Activated CD8-positive, alpha-beta memory T cell treated with anti-CD3 and anti-CD28 coated beads, Interleukin-2, amount 50 U/mL, for 4 hours (primary cell): ENCODE measurements around the gene DOCK7.
"Not testable (repeated sequence)": the region's sequence is repeated elsewhere in the genome, so short reads cannot be mapped to it uniquely, and the experiment has no call there.

Source experiments
- DNase-seq: peaks from one replicate; pipeline ENCODE4 v3.0.0-alpha.2; 2020

DOCK7 gene

GRCh38 chr1:62610588-62610987 lies 77.6 kb downstream of the DOCK7 start:
- not testable (repeated sequence) for DNase-seq

DNA sequence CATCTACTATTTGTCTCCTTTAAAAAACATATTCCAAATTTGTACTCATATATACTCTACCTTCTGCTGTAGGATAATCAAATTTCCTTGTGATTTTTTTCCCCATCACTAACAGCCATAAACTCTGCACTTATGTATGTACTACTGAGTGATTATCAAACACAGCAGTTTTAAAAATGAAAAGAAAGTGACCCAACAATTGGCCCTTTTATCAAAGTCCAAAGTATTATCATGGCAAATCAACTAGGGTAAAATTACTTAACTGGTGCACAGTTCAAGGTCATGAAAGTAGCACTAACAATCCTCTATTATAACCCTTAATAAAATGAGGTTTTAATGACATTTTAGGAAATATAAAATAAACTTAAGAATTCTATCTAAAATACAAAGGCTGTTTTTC lies 79.3 kb downstream of the DOCK7 start:
- no peak for DNase-seq

- no peak for DNase-seq
Measured at GRCh38 chr1:62601457-62601856, 86.7 kb downstream of the DOCK7 start.

DNA sequence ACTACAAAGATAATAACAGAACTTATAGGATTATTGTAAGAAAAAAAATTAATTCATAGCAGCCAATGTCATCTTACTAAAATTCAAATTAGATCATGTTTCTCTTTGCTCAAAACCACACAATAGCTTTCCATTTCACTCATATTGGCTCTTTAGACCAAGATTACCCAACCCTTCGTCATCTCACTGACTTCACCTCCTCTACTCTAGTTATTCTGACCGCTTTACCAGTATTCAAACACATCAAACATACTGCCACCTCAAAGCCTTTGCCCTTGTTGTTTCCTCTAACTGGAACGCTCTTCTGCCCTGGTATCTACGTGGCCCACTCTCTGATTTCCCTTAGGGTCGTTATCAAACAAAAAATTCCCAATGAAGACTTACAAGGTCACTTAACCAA lies 89.1 kb downstream of the DOCK7 start:
- DNase-seq, result no peak

GRCh38 chr1:62597281-62597680 lies 90.9 kb downstream of the DOCK7 start, which contains the start of gene ANGPTL3:
Gene ANGPTL3 (plus strand): TSS chr1:62597520. CDS start chr1:62597567, 47 bp downstream.
- DNase-seq, result no peak

- no peak for DNase-seq
Measured at GRCh38 chr1:62595647-62596046, 92.5 kb downstream of the DOCK7 start.

DNA sequence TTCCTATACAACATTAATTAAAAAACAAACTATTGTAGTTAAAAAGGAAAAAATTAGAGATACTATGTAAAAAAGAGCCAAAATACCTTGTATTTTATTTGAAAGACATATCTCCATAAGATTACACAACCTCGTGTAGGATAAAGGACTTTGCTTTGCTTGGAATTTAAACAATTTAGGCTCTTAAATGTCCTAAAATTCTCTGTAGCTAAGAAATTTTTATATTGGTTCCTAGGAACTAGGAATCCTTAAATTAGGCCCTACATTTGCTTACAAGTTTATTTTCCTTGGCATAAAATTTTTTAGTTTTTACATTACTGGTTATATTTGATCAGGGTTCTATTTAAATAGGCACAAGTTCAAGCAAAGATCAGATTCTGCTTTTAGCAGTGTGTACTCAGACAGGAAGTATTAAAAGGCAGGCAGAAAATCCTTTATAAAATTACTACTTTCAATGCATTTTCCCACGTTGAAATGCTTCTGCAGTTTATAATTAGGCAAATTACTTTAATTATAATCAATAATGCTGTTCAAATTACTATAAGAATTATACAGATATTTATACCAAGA lies 94.3 kb downstream of the DOCK7 start:
- DNase-seq, result no peak

GRCh38 chr1:62590970-62591368 lies 97.2 kb downstream of the DOCK7 start:
- no peak for DNase-seq

- DNase-seq, result no peak
Measured at GRCh38 chr1:62590255-62590969, 97.8 kb downstream of the DOCK7 start.

DNA sequence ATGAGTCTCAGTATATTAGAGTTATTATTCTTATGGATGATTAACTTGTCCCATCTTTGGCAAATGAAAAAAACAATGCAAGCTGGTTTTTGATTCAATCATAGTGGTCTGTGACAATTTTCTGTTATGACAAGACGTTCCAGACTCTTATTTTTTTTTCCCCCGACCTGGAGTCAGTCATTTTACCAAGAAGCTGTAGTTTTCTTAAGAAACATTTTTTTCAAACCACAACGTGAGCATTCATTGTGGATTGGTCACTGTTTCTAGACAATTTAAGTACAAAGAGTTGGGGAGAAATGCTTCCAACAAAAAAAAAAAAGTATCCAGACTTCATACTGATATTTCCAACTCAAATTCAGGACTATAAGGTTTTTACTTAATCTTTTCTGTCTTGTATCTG lies 98.9 kb downstream of the DOCK7 start:
- DNase-seq, result no peak

DNA sequence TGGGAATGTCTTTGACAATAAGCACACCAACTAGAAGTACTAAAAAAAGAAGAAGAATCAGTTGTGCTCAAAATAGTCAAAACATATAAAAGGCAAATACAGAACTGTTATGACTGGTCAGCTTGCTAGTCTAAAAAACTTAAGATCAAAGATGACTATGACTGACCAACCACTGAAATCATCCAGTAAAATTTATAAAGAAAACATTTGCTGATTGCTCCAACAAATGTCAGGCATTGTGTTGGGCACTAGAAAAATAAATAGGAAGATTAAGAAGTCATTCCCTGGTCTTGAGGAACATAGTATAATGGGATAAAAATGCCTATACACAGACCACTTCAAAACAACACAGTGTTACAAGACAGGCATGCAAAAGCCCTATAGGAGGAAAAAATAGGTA lies 100.2 kb downstream of the DOCK7 start:
- DNase-seq, result no peak

DNA sequence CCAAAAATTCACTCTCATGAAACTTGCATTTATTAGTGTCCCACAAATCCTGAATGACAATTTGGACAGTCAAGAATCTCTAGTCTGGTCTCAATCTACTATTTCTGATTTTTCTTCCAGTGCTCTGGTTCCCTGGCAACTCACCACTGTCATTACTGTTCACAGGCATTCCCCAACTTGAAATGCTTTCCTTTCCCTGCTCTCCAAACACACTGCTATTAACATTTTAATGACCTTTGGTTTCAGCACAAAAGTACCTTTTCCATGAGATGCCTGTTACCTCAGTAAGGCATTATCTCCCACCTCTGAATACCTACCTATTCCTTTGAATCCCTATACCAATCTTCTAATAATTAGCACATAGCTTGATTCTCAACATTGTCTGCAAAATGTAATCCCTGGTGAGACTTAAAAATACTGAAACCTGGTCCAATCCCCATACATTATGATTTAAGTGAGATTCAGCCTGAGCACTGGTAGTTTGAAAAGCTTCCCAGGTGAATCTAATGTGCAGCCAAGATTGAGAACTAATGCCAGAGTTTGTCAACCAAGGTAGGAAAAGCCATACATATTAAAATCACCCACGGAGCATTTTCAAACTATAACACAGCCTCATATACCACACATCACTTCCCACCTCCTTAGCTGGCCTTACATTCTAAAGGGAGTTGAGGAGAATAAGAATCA lies 102.6 kb downstream of the DOCK7 start:
- DNase-seq, result no peak

DNA sequence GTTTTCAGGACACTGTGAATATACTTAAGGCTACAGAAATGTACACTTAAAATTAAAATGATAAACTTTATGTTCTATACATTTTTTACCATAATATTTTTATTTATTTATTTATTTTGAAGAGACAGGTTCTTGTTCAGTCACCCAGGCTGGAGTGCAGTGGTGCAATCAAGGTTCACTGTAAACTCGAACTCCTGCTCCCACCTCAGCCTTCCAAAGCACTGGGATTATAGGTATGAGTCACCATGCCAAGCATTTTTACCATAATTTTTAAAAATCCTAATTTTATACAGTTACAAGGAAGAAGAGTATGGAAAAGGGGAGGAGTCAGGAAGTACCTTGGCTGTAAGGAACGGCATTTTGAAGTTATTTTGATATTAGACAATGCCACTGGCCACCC lies 114.5 kb downstream of the DOCK7 start:
- no peak for DNase-seq

DNA sequence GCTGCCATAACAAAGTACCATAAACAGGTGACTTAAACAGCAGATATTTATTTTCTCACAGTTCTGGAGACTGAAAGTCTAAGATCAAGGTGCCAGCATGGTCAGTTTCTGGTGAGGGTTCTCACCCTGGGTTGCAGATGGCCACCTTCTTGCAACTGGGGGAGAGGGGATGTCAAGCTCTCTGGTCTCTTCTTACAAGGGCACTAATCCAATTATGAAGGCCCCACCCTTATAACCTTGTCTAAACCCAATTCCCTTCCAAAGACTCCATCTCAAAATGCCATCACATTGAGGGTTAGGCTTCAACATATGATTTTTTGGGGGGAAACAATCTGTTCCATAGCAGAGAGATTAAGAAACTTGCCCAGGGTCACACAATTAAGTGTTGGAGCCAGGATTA lies 115.7 kb downstream of the DOCK7 start:
- no peak for DNase-seq

DNA sequence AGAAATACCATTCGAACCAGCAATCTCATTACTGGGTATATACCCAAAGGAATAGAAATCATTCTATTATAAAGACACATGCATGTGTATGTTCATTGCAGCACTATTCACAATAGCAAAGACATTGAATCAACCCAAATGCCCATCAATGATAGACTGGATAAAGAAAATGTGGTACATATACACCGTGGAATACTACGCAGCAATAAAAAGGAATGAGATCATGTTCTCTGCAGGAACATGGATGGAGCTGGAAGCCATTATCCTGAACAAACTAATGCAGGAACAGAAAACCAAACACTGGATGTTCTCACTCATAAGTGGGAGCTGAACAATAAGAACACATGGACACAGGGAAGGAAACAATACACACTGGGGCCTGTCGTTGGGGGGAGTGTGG lies 116.7 kb downstream of the DOCK7 start:
- DNase-seq, result not testable (repeated sequence)

GRCh38 chr1:62567926-62568325 lies 120.3 kb downstream of the DOCK7 start:
- DNase-seq, result not testable (repeated sequence)

DNA sequence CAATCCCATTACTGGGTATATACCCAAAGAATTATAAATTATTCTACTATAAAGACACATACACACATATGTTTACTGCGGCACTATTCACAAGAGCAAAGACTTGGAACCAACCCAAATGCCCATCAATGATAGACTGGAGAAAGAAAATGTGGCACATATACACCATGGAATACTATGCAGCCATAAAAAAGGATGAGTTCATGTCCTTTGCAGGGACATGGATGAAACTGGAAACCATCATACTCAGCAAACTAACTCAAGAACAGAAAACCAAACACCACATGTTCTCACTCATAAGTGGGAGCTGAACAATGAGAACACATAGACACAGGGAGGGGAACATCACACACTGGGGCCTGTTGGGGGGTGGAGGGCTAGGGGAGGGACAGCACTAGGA lies 121.0 kb downstream of the DOCK7 start:
- DNase-seq, result not testable (repeated sequence)

GRCh38 chr1:62561306-62561705 lies 126.9 kb downstream of the DOCK7 start:
- DNase-seq, result no peak

- DNase-seq, result no peak
Measured at GRCh38 chr1:62544570-62544969, 143.6 kb downstream of the DOCK7 start.

- no peak for DNase-seq
Measured at GRCh38 chr1:62541048-62541447, 147.1 kb downstream of the DOCK7 start.

GRCh38 chr1:62539028-62539447 lies 149.1 kb downstream of the DOCK7 start:
- DNase-seq, result no peak

- no peak for DNase-seq
Measured at GRCh38 chr1:62536865-62537264, 151.3 kb downstream of the DOCK7 start.

DNA sequence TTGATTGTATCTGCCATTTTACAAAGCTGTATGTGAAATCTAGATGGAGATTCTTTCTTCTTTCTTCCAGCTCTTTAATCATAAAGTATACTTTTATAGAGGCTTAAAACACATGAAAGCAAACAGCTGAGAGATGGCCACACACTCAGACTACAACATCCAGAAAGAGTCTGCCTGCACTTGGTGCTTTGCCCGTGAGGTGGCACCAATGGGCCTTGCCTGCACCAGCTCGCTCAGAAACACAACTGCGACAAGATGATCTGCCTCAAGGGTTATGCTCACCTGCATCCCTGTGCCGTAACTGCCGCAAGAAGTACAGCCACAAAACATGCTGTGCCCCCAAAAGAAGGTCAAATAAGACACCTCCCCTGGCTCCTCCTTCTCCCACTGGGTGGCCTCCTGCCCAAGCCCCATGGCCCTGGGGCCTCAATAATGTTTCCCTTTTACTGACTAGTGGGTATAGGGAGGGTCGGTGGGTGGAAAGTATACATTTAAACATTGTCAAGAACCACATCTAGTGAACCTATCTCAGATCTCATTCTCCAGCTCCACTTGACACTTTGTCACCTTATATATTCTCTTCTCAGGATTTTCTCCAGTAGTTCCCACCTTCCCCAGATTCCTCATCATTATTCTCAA lies 157.6 kb downstream of the DOCK7 start:
- DNase-seq, result no peak

DNA sequence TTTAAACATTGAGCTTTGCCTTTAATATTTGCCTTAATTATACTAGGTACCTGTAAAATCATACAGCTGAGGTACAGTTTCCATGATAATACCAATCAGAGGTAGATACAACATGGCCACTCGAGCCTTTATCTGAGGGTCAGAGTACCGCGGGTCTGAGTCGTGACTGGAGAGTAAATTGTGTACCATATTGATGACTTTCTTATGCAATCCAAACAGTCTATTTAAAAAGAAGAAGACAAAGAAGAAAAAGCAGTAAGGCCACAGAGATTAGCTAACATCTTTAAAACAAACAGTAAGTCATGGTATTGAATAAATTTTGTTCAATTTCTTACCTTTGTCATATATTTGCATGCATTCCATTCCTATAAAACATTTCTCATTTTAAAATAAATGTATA lies 159.0 kb downstream of the DOCK7 start:
- no peak for DNase-seq
